A549 (cell line): ENCODE data around the gene TBC1D22A. TPM values are rescaled to one million over a fixed set of nuclear protein-coding genes. Genes with fewer than 3 reads are reported as not detected.

ENCODE experiments used
- ATAC-seq, 2 experiments: fragments of 200-7000 bp in 1 of 2; fragments of >200 bp in 1 of 2; cut with Nextera tagmentation in 1 of 2; cut with Tn5 transposase in 1 of 2; 3 replicates each; pipeline versions ENCODE4 v1.8.0 to v1.9.1; 2018 to 2020; ENCODE audit warnings: mild to moderate bottlenecking in 1 of 2, moderate library complexity in 1 of 2
- CTCF ChIA-PET: fragments of 300-600 bp; sonication (Branson Sonifier 250); formaldehyde crosslinking; extraction: SDS; loops from one replicate; lab custom pipeline; 2021; ENCODE audit warnings: antibody characterized with exemption, inconsistent platforms; lab: Yijun Ruan, JAX
- POLR2A ChIA-PET: fragments of 350-600 bp; formaldehyde crosslinking; extraction: SDS; loops from one replicate; lab custom pipeline; 2021; ENCODE audit warnings: antibody characterized with exemption, inconsistent platforms; lab: Yijun Ruan, JAX
- DNase-seq, 2 experiments: peaks; one replicate each; pipeline versions ENCODE4 v3.0.0 to v3.0.0-alpha.2; 2011 to 2016; ENCODE audit warnings: low read depth in 1 of 2, low spot score in 1 of 2
- FAIRE-seq: peaks from 2 replicates; lab custom pipeline; 2011; peaks lifted over from hg19 to GRCh38; lab: Jason Lieb, UNC
- H3K27ac ChIP-seq, 2 experiments: fragments of >200 bp; sonication (Bioruptor Twin); formaldehyde crosslinking; 3 replicates each; pipeline ENCODE4 v1.5.1; 2016 to 2017
- H3K4me1 ChIP-seq: fragments of >200 bp; sonication (Bioruptor Twin); formaldehyde crosslinking; 3 replicates; pipeline ENCODE4 v1.6.1; 2016
- H3K4me2 ChIP-seq: fragments of >200 bp; sonication (Bioruptor Twin); formaldehyde crosslinking; 3 replicates; pipeline ENCODE4 v1.6.1; 2016
- H3K4me3 ChIP-seq: fragments of >200 bp; sonication (Bioruptor Twin); formaldehyde crosslinking; 3 replicates; pipeline ENCODE4 v1.5.1; 2016
- H3K9me3 ChIP-seq: fragments of >200 bp; sonication (Bioruptor Twin); formaldehyde crosslinking; 3 replicates; pipeline ENCODE4 v1.6.1; 2016
- BHLHE40 ChIP-seq: IDR thresholded peaks from 2 replicates; pipeline ENCODE4 v1.6.1; 2012; ENCODE audit warnings: low read depth, low read length, inconsistent platforms
- CBX2 ChIP-seq: fragments of 200-600 bp; sonication (generic); IDR thresholded peaks from 2 replicates; pipeline ENCODE4 v1.6.1; 2016; ENCODE audit warnings: low read depth, mild to moderate bottlenecking, borderline replicate concordance
- CBX8 ChIP-seq: fragments of 200-600 bp; sonication (generic); IDR thresholded peaks from 2 replicates; pipeline ENCODE4 v1.6.1; 2016
- CEBPB ChIP-seq, 2 experiments: fragments of >200 bp in 1 of 2; sonication (Bioruptor Twin) in 1 of 2; formaldehyde crosslinking in 1 of 2; IDR thresholded peaks; 2 replicates each; pipeline ENCODE4 v1.6.1; 2012 to 2016
- CHD2 ChIP-seq: fragments of 150-350 bp; IDR thresholded peaks from 2 replicates; pipeline ENCODE4 v1.6.1; 2014; ENCODE audit warnings: low read length; ENCODE audit not compliant: partially characterized antibody
- CHD4 ChIP-seq: fragments of 200-600 bp; sonication (generic); IDR thresholded peaks from 2 replicates; pipeline ENCODE4 v1.6.1; 2016; ENCODE audit warnings: antibody characterized with exemption, mild to moderate bottlenecking, borderline replicate concordance
- EHF ChIP-seq: fragments of 250-450 bp; sonication (Bioruptor Pico); IDR thresholded peaks from 2 replicates; pipeline ENCODE4 v1.5.0; 2020; ENCODE audit warnings: mild to moderate bottlenecking
- EHMT2 ChIP-seq: fragments of 200-600 bp; sonication (generic); IDR thresholded peaks from 2 replicates; pipeline ENCODE4 v1.6.1; 2016; ENCODE audit warnings: antibody characterized with exemption, low read depth, mild to moderate bottlenecking, moderate library complexity
- EP300 ChIP-seq, 2 experiments: fragments of >200 bp; sonication (Bioruptor Twin); formaldehyde crosslinking; IDR thresholded peaks; 2 replicates in 1 of 2; 3 replicates in 1 of 2; pipeline ENCODE4 v1.6.1; 2016 to 2017
- ESRRA ChIP-seq: fragments of 150-350 bp; IDR thresholded peaks from 2 replicates; pipeline ENCODE4 v1.6.1; 2014; ENCODE audit warnings: mild to moderate bottlenecking, low read length, borderline replicate concordance
- HDAC2 ChIP-seq: fragments of 200-600 bp; sonication (generic); IDR thresholded peaks from 2 replicates; pipeline ENCODE4 v1.6.1; 2016
- HEYL ChIP-seq: fragments of 250-450 bp; sonication (Bioruptor Pico); IDR thresholded peaks from 2 replicates; pipeline ENCODE4 v1.8.0; 2021; ENCODE audit warnings: mild to moderate bottlenecking, moderate library complexity
- MAZ ChIP-seq: fragments of 150-350 bp; IDR thresholded peaks from 2 replicates; pipeline ENCODE4 v1.6.1; 2014; ENCODE audit warnings: antibody characterized with exemption, low read depth, low read length, borderline replicate concordance
- NFE2L2 ChIP-seq: fragments of 150-350 bp; conservative IDR thresholded peaks from 2 replicates; pipeline ENCODE4 v1.6.1; 2014; ENCODE audit warnings: low read length
- NPAS2 ChIP-seq: fragments of 250-450 bp; sonication (Bioruptor Pico); IDR thresholded peaks from 2 replicates; pipeline ENCODE4 v1.8.0; 2022; ENCODE audit warnings: mild to moderate bottlenecking, moderate library complexity, borderline replicate concordance
- POLR2A ChIP-seq: IDR thresholded peaks from 2 replicates; pipeline ENCODE4 v1.6.1; 2012; ENCODE audit warnings: mild to moderate bottlenecking, low read length
- SMC3 ChIP-seq: fragments of >200 bp; sonication (Bioruptor Twin); formaldehyde crosslinking; IDR thresholded peaks from 3 replicates; pipeline ENCODE4 v1.6.1; 2018; ENCODE audit warnings: inconsistent platforms
- SREBF2 ChIP-seq: fragments of 450-650 bp; IDR thresholded peaks from 2 replicates; pipeline ENCODE4 v1.6.1; 2014; ENCODE audit warnings: mild to moderate bottlenecking, moderate library complexity
- ZFP36 ChIP-seq: fragments of 450-650 bp; IDR thresholded peaks from 2 replicates; pipeline ENCODE4 v1.6.1; 2014; ENCODE audit warnings: borderline replicate concordance; ENCODE audit not compliant: partially characterized antibody
- ZSCAN20 ChIP-seq: fragments of 250-450 bp; sonication (Bioruptor Pico); IDR thresholded peaks from 2 replicates; pipeline ENCODE4 v1.8.0; 2022; ENCODE audit warnings: mild to moderate bottlenecking, moderate library complexity
- WGBS: methylation state at CpG from one replicate; pipeline ENCODE4 v1.1.6; 2017; ENCODE audit errors: missing lambda C conversion rate; 5-methylcytosine and 5-hydroxymethylcytosine counted together
- polyA plus RNA-seq, 4 experiments: library from polyadenylated mRNA; depleted of rRNA in 3 of 4; stranded (reverse); fragments of >200 nt; fragmentation: RNase III in 1 of 4; extraction: RNeasy Plus Mini Kit Qiagen cat#74134 plus additional on column Dnase treatment in 1 of 4; gene quantifications; 2 replicates in 3 of 4; 3 replicates in 1 of 4; pipeline ENCODE4 v1.2.3, GENCODE V29; 2011 to 2017
- TF ChIP-seq, protein P1 (sequence below): fragments of 200-600 bp; sonication (generic); IDR thresholded peaks from 2 replicates; pipeline ENCODE4 v1.6.1; 2016; ENCODE audit warnings: antibody characterized with exemption, mild to moderate bottlenecking, moderate library complexity
- TF ChIP-seq, protein P2 (sequence below): IDR thresholded peaks from 2 replicates; pipeline ENCODE4 v1.6.1; 2012; ENCODE audit warnings: low read depth, borderline replicate concordance
- TF ChIP-seq, protein P3 (sequence below): fragments of 250-450 bp; sonication (Bioruptor Pico); IDR thresholded peaks from 2 replicates; pipeline ENCODE4 v1.5.0; 2020; ENCODE audit warnings: low read depth, mild to moderate bottlenecking, moderate library complexity
- TF ChIP-seq, protein P4 (sequence below): fragments of 250-450 bp; sonication (Bioruptor Pico); IDR thresholded peaks from 2 replicates; pipeline ENCODE4 v1.5.0; 2021; ENCODE audit warnings: mild to moderate bottlenecking, moderate library complexity, borderline replicate concordance

The TBC1D22A gene
- polyA plus RNA-seq, 2 of the 4 experiments (the other 2 are of a cell fraction), result 8.9 to 10.8 TPM

DNA sequence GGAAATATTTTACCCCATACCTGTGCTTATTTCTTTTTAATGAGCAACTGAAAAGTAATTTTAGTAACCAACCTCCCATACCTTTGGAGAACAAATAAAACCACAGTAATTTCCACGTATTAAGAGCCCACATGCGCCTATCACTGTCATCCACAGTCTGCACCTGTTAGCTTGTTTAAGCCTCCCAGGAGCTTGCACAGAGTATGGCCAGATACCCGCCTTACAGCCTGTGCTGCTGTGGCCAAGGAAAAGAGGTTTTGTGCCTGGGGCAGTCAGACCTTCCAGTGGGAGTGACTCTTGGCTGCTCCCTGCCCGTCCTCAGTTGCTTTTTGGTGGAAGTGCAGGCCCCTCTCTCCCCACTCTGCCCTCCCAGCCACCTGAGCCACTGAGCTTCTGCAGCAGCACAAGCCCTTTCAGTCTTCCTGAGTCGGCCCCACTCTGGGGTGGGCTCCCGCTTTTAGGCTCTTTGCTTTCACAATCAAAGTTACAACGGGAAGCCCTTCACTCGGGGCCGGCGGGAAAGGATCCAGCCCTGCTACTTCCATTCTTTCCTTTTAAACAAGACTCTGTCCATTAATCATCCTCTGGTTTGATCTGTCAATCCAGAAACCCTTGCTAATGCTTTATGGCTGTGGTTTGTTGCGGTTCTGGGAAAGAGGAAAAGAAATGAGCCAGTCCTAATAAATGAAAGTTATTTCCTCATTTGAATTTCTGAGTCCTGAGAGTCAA lies 308.8 kb downstream of the TBC1D22A start (continued):
- TF ChIP-seq, protein P1, sequence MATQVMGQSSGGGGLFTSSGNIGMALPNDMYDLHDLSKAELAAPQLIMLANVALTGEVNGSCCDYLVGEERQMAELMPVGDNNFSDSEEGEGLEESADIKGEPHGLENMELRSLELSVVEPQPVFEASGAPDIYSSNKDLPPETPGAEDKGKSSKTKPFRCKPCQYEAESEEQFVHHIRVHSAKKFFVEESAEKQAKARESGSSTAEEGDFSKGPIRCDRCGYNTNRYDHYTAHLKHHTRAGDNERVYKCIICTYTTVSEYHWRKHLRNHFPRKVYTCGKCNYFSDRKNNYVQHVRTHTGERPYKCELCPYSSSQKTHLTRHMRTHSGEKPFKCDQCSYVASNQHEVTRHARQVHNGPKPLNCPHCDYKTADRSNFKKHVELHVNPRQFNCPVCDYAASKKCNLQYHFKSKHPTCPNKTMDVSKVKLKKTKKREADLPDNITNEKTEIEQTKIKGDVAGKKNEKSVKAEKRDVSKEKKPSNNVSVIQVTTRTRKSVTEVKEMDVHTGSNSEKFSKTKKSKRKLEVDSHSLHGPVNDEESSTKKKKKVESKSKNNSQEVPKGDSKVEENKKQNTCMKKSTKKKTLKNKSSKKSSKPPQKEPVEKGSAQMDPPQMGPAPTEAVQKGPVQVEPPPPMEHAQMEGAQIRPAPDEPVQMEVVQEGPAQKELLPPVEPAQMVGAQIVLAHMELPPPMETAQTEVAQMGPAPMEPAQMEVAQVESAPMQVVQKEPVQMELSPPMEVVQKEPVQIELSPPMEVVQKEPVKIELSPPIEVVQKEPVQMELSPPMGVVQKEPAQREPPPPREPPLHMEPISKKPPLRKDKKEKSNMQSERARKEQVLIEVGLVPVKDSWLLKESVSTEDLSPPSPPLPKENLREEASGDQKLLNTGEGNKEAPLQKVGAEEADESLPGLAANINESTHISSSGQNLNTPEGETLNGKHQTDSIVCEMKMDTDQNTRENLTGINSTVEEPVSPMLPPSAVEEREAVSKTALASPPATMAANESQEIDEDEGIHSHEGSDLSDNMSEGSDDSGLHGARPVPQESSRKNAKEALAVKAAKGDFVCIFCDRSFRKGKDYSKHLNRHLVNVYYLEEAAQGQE, result no peak
- TF ChIP-seq, protein P2, sequence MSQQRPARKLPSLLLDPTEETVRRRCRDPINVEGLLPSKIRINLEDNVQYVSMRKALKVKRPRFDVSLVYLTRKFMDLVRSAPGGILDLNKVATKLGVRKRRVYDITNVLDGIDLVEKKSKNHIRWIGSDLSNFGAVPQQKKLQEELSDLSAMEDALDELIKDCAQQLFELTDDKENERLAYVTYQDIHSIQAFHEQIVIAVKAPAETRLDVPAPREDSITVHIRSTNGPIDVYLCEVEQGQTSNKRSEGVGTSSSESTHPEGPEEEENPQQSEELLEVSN, result no peak
- no peak for TF ChIP-seq NFE2L2
- TF ChIP-seq CEBPB (IDR thresholded peaks at IDR 0.05), result no peak
- no peak for TF ChIP-seq SREBF2
- no peak for TF ChIP-seq CHD2
- TF ChIP-seq BHLHE40, result no peak
- no peak for TF ChIP-seq ZSCAN20 (CRISPR knock-in tag)
- no peak for TF ChIP-seq EHF
- no peak for TF ChIP-seq MAZ
- no peak for TF ChIP-seq CHD4
- TF ChIP-seq NPAS2 (CRISPR knock-in tag), result no peak

DNA sequence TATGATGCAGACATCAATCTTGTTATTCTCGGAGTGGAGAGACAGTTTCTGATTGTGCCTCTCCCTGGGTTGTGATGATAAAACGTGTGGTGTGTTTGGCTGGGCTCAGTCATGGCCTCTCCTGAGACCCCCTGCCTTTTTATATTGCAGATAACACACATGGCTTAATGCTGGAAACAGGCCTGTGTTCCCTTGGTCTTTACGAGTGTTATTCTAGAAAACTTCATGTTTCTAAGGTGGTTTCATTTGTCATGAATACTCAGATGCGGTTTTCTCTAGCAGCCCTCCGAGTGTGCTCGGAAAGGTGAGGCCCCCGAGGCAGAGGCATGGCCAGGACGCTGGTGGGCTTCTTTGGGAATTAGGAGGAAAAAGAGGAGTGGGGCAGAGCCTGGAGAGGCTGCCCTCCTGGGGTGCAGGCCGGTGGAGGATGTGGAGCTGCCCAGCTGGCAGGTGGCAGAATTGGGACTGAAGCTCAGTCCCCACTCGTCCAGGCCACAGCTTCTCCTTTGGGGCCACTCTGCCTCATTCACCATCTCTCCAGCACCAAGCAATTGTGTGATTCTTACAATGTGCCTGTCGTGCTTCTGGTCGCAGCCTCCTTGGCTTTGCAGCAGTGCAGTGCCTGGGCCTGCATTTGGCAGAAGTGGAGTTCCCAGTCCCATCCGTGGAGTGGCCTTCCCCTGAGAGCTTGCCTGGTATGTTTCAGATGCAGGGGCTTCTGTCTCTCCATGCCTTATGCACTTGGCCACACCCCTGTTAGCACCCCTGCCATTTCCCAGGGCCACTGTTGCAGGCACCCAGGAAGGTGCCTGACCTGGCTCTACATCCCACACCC lies 309.6 kb downstream of the TBC1D22A start:
- POLR2A ChIA-PET, result no interaction called here
- DNase-seq, result no peak
- no peaks in the 10 kb centered on the region for H3K4me1 ChIP-seq
- TF ChIP-seq SMC3, result no peak
- no peak for TF ChIP-seq EHMT2
- TF ChIP-seq HDAC2, result no peak
- no peak for TF ChIP-seq ZFP36
- TF ChIP-seq POLR2A, result no peak
- TF ChIP-seq SREBF2, result no peak
- TF ChIP-seq CBX2, result no peak
- no peak for TF ChIP-seq ESRRA
- no peak for TF ChIP-seq HEYL (CRISPR knock-in tag)
- no peak for TF ChIP-seq CBX8
- TF ChIP-seq, all 56 proteins: peak for 0
- Histone ChIP-seq H3K9me3 (peaks cover 8% of the 10 kb centered on the region; the same call in 2 of the 3 replicates), H3K27ac (no peak overlapping the region), H3K4me3 (no peak overlapping the region), H3K4me2 (no peak overlapping the region)
- 82% methylated on average over 13 of the region's 13 CpGs for WGBS
- CTCF ChIA-PET, result no interaction called here
- FAIRE-seq, result no peak
- no peak for ATAC-seq

DNA sequence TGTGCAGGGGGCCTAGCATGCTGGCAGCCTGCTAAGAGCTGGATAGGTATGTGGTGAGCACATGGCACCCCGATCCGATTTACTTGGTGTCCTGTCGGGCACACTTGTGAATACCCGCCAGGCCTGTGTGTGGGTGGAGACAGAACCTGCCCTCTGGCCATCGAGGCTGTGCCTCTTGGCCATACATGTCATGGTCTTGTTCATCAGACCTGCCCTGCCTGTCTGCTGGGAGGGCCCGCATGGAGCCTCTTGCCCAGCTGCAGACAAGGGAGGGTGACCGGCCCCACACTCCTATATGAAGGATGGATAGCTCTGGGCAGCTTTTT lies 310.2 kb downstream of the TBC1D22A start:
- Histone ChIP-seq H3K4me3 (no peak overlapping the region), H3K9me3 (peaks cover 8% of the 10 kb centered on the region; the same call in 2 of the 3 replicates)
- no peak for TF ChIP-seq CBX8
- TF ChIP-seq, protein P3, sequence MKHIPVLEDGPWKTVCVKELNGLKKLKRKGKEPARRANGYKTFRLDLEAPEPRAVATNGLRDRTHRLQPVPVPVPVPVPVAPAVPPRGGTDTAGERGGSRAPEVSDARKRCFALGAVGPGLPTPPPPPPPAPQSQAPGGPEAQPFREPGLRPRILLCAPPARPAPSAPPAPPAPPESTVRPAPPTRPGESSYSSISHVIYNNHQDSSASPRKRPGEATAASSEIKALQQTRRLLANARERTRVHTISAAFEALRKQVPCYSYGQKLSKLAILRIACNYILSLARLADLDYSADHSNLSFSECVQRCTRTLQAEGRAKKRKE (CRISPR knock-in tag), result no peak
- no peak for TF ChIP-seq EP300 (IDR thresholded peaks at IDR 0.05)
- TF ChIP-seq, protein P4, sequence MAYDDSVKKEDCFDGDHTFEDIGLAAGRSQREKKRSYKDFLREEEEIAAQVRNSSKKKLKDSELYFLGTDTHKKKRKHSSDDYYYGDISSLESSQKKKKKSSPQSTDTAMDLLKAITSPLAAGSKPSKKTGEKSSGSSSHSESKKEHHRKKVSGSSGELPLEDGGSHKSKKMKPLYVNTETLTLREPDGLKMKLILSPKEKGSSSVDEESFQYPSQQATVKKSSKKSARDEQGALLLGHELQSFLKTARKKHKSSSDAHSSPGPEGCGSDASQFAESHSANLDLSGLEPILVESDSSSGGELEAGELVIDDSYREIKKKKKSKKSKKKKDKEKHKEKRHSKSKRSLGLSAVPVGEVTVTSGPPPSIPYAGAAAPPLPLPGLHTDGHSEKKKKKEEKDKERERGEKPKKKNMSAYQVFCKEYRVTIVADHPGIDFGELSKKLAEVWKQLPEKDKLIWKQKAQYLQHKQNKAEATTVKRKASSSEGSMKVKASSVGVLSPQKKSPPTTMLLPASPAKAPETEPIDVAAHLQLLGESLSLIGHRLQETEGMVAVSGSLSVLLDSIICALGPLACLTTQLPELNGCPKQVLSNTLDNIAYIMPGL (CRISPR knock-in tag), result no peak
- no peak for TF ChIP-seq CEBPB (IDR thresholded peaks at IDR 0.05)
- TF ChIP-seq, all 56 proteins: peak for 0
- WGBS, result 92% methylated on average over 2 of the region's 7 CpGs
- POLR2A ChIA-PET, result no interaction called here
- FAIRE-seq (no peak), ATAC-seq (no peak), DNase-seq (no peak)
- CTCF ChIA-PET, result no interaction called here
- Histone ChIP-seq H3K4me1 (no peaks in the 10 kb centered on the region), H3K27ac (no peak overlapping the region), H3K4me2 (no peak overlapping the region)
